ENCODE measurements around the gene PMP22.

- peak; percentile 48 for TF ChIP-seq CTCF (IDR thresholded peaks at IDR 0.05; ENCODE audit: low read depth, low read length)
- no peak for TF ChIP-seq MAX (IDR thresholded peaks at IDR 0.05; ENCODE audit: low read depth, low read length)
- no peak for TF ChIP-seq POLR2A (IDR thresholded peaks at IDR 0.05; ENCODE audit: extremely low read depth, insufficient read length)
- no peak for TF ChIP-seq MYC (IDR thresholded peaks at IDR 0.05; ENCODE audit: low read depth, low read length)
These were observed 17.1 kb downstream of the PMP22 start for GRCh38 chr17:15247891-15248529.

All from NB4 (cell line).